DND-41 (cell line): ENCODE measurements around the gene VAV2.

Source experiments
- ATAC-seq: fragments of 200-7000 bp; cut with Tn5 transposase; 3 replicates; pipeline ENCODE4 v1.9.1; 2021; ENCODE audit warnings: low read depth; ENCODE audit not compliant: insufficient read depth
- DNase-seq: peaks from one replicate; pipeline ENCODE4 v3.0.0-alpha.2; 2020
- H2AFZ ChIP-seq: 2 replicates; pipeline ENCODE4 v1.6.0; 2012; ENCODE audit warnings: low read depth, low read length
- H3K27ac ChIP-seq: 2 replicates; pipeline ENCODE4 v1.5.1; 2012; ENCODE audit warnings: low read length, inconsistent platforms
- H3K27me3 ChIP-seq: fragments of 200-600 bp; sonication (generic); 2 replicates; pipeline ENCODE4 v1.6.0; 2012; ENCODE audit warnings: low read length, mild to moderate bottlenecking, inconsistent platforms; ENCODE audit not compliant: insufficient read depth, poor library complexity
- H3K36me3 ChIP-seq: 2 replicates; pipeline ENCODE4 v1.5.1; 2012; ENCODE audit warnings: low read length, inconsistent platforms; ENCODE audit not compliant: insufficient read depth
- H3K4me1 ChIP-seq: 2 replicates; pipeline ENCODE4 v1.5.1; 2012; ENCODE audit warnings: mild to moderate bottlenecking, low read length; ENCODE audit not compliant: insufficient read depth
- H3K4me2 ChIP-seq: 2 replicates; pipeline ENCODE4 v1.6.0; 2012; ENCODE audit warnings: mild to moderate bottlenecking, moderate library complexity, low read length, inconsistent platforms; ENCODE audit not compliant: insufficient read depth
- H3K4me3 ChIP-seq, 2 experiments: fragments of 200-600 bp in 1 of 2; shearing (Covaris generic) in 1 of 2; 2 replicates each; pipeline ENCODE4 v1.5.1; 2012 to 2016; ENCODE audit warnings: inconsistent platforms in 2 of 2, low read length in 2 of 2, mild to moderate bottlenecking in 2 of 2, low read depth in 1 of 2, moderate library complexity in 1 of 2
- H3K79me2 ChIP-seq: 2 replicates; pipeline ENCODE4 v1.6.0; 2012; ENCODE audit warnings: low read length, inconsistent platforms; ENCODE audit not compliant: insufficient read depth
- H3K9ac ChIP-seq: 2 replicates; pipeline ENCODE4 v1.6.0; 2012; ENCODE audit warnings: low read depth, mild to moderate bottlenecking, inconsistent platforms, low read length, moderate library complexity
- H3K9me3 ChIP-seq: 2 replicates; pipeline ENCODE4 v1.5.1; 2012; ENCODE audit warnings: low read length, moderate library complexity, mild to moderate bottlenecking, inconsistent platforms; ENCODE audit not compliant: insufficient read depth, severe bottlenecking
- H4K20me1 ChIP-seq: 2 replicates; pipeline ENCODE4 v1.6.0; 2012; ENCODE audit warnings: low read length; ENCODE audit not compliant: insufficient read depth
- EZH2 ChIP-seq: IDR thresholded peaks from 3 replicates; pipeline ENCODE4 v1.6.1; 2012; ENCODE audit warnings: borderline replicate concordance, low read depth, mild to moderate bottlenecking, moderate library complexity, low read length, inconsistent platforms; ENCODE audit not compliant: severe bottlenecking
- TF ChIP-seq, protein P1 (sequence below): IDR thresholded peaks from 2 replicates; pipeline ENCODE4 v1.5.1; 2012; ENCODE audit warnings: borderline replicate concordance, low read length, moderate library complexity, mild to moderate bottlenecking; ENCODE audit not compliant: poor library complexity, severe bottlenecking; ENCODE audit errors: extremely low read depth

Gene VAV2

DNA sequence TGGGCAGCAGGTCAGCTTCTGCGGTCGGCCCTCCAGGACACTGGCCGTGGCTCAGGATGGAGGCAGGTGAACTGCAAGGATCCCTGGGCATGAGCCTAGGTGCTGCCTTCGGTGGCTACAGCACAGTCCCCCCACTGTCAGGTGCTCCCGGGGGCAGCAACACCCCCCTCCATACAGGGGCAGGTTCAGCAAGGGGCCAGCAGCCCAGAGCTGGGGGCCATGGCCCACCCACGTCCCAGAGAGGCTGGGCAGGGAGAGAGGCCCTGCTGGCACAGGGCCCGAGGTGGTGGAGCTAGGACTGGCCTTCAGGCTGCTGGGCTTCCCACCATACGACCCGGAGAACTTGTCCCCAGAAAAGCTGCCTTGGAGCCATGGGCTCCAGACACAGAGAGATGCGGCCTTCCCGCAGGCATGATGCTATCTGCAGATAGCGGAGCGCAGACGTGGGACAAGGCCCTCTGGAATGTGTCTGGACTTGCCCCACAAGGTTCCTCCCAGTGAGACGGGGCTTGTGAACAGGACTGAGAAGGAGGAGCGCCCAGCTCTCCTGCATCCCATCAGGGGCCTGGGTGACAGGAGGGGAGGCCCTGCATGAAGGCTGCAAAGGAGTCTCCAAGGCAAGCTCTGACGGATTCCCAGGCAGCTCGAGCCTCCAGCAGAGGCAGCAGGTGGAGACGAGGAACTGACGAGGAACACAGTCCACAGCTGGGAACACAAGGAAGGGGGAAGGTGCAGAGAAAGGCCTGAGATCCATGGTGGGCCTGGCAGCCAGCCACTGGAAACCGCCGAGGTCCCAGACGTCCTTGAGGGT lies 111.1 kb downstream of the VAV2 start:
- Histone ChIP-seq H3K9me3 (no peaks in the 10 kb centered on the region), H4K20me1 (no peaks in the 10 kb centered on the region), H3K27ac (no peak overlapping the region), H3K4me2 (no peak overlapping the region), H3K36me3 (no peaks in the 10 kb centered on the region), H3K9ac (no peak overlapping the region), H3K4me3 (no peak overlapping the region), H2AFZ (no peak overlapping the region), H3K27me3 (no peaks in the 10 kb centered on the region), H3K4me1 (no peaks in the 10 kb centered on the region), H3K79me2 (no peaks in the 10 kb centered on the region)
- TF ChIP-seq EZH2 = no peak
- TF ChIP-seq, protein P1, sequence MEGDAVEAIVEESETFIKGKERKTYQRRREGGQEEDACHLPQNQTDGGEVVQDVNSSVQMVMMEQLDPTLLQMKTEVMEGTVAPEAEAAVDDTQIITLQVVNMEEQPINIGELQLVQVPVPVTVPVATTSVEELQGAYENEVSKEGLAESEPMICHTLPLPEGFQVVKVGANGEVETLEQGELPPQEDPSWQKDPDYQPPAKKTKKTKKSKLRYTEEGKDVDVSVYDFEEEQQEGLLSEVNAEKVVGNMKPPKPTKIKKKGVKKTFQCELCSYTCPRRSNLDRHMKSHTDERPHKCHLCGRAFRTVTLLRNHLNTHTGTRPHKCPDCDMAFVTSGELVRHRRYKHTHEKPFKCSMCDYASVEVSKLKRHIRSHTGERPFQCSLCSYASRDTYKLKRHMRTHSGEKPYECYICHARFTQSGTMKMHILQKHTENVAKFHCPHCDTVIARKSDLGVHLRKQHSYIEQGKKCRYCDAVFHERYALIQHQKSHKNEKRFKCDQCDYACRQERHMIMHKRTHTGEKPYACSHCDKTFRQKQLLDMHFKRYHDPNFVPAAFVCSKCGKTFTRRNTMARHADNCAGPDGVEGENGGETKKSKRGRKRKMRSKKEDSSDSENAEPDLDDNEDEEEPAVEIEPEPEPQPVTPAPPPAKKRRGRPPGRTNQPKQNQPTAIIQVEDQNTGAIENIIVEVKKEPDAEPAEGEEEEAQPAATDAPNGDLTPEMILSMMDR = no peak
- no peak for ATAC-seq
- no peak for DNase-seq

DNA sequence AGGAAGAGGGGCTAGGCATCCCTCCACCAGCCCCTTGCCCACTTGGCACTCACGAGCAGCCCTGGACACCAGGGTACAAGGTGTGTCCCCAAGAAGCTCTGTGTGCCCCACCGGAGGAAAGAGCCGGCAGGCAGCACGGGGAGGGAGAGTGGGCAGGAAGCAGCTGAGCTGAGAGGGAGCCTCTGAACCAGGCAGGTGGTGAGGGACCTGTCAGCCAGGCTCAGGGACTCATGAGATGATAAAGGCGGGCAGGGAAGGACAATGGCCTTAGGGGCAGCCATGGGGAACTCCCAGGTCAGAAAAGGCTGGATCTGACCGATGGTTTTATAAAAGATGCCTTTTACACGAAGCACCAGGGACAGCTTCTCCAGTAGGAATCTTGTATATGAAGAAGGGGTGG lies 112.0 kb downstream of the VAV2 start:
- no peak overlapping the region for H3K4me3 ChIP-seq
- H3K9ac ChIP-seq = no peak overlapping the region
- no peaks in the 10 kb centered on the region for H3K27me3 ChIP-seq
- H3K79me2 ChIP-seq = no peaks in the 10 kb centered on the region
- DNase-seq = no peak
- no peak overlapping the region for H3K27ac ChIP-seq
- no peak for TF ChIP-seq EZH2
- TF ChIP-seq, protein P1 = no peak
- no peaks in the 10 kb centered on the region for H3K9me3 ChIP-seq
- no peaks in the 10 kb centered on the region for H3K36me3 ChIP-seq
- H3K4me2 ChIP-seq = no peak overlapping the region
- no peak for ATAC-seq
- no peak overlapping the region for H2AFZ ChIP-seq
- no peaks in the 10 kb centered on the region for H3K4me1 ChIP-seq
- no peaks in the 10 kb centered on the region for H4K20me1 ChIP-seq

DNA sequence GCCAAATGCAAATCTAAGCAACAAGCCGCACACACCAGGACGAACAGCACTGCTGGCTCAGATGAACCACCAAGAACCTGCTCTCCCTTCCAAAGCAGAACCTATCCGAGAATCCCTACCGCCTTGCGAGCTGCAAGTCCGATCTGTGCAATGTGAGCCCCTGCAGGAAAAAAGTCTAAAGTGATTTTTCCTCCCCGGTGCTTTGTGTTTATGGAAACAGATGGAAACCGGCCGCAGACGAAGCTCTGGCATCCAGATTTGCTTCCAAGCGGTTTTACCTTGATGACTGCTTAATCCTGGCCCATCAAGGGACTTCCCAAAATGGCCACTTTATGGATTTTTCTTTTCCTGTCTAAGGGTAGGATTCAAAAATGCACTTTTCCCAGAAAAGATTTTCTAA lies 112.5 kb downstream of the VAV2 start:
- Histone ChIP-seq H3K27ac (no peak overlapping the region), H3K27me3 (no peaks in the 10 kb centered on the region), H4K20me1 (no peaks in the 10 kb centered on the region), H3K4me1 (no peaks in the 10 kb centered on the region), H2AFZ (no peak overlapping the region), H3K36me3 (no peaks in the 10 kb centered on the region), H3K4me2 (no peak overlapping the region), H3K4me3 (no peak overlapping the region), H3K9me3 (no peaks in the 10 kb centered on the region), H3K9ac (no peak overlapping the region), H3K79me2 (no peaks in the 10 kb centered on the region)
- DNase-seq (no peak), ATAC-seq (no peak)
- TF ChIP-seq EZH2 = no peak
- TF ChIP-seq, protein P1 = no peak
